ENCODE data around the gene MORN3.
"Not testable (repeated sequence)": the region's sequence is repeated elsewhere in the genome, so short reads cannot be mapped to it uniquely, and the experiment has no call there.

Gene MORN3

GRCh38 chr12:121693155-121693687 lies 23.8 kb upstream of the MORN3 start:
- H4K20me1 ChIP-seq (ENCODE audit: insufficient read depth): no peaks in the 10 kb centered on the region
- no peaks in the 10 kb centered on the region for H3K4me1 ChIP-seq (ENCODE audit: low read depth, poor library complexity, severe bottlenecking)
- no peaks in the 10 kb centered on the region for H3K27me3 ChIP-seq (ENCODE audit: insufficient read depth, low read depth)
- no peak for TF ChIP-seq CTCF (conservative IDR thresholded peaks at IDR 0.05; ENCODE audit: low read depth, low read length)
- no peak overlapping the region for H3K4me3 ChIP-seq (IDR thresholded peaks at IDR 0.05; ENCODE audit: insufficient read depth, low read depth, low read length)
- H3K36me3 ChIP-seq (ENCODE audit: insufficient read depth): no peaks in the 10 kb centered on the region
- no peak overlapping the region for H2AFZ ChIP-seq (ENCODE audit: low read depth)
- H3K79me2 ChIP-seq (ENCODE audit: insufficient read depth, low read depth): no peaks in the 10 kb centered on the region
- no peak overlapping the region for H3K9ac ChIP-seq
- no peak overlapping the region for H3K27ac ChIP-seq
- no peak overlapping the region for H3K4me2 ChIP-seq

- not testable (repeated sequence) for H3K4me3 ChIP-seq (IDR thresholded peaks at IDR 0.05; ENCODE audit: insufficient read depth, low read depth, low read length); H4K20me1 ChIP-seq (ENCODE audit: insufficient read depth); H3K9ac ChIP-seq; H3K27ac ChIP-seq; H3K27me3 ChIP-seq (ENCODE audit: insufficient read depth, low read depth); H3K4me1 ChIP-seq (ENCODE audit: low read depth, poor library complexity, severe bottlenecking); H2AFZ ChIP-seq (ENCODE audit: low read depth); H3K79me2 ChIP-seq (ENCODE audit: insufficient read depth, low read depth); H3K4me2 ChIP-seq; H3K36me3 ChIP-seq (ENCODE audit: insufficient read depth)
Measured at GRCh38 chr12:121692744-121693143, 23.3 kb upstream of the MORN3 start.

GRCh38 chr12:121689430-121689829 lies 20.0 kb upstream of the MORN3 start:
- H3K4me1 ChIP-seq (ENCODE audit: low read depth, poor library complexity, severe bottlenecking): peaks cover 9% of the 10 kb centered on the region
- H3K9ac ChIP-seq: no peak overlapping the region
- no peaks in the 10 kb centered on the region for H4K20me1 ChIP-seq (ENCODE audit: insufficient read depth)
- H3K27me3 ChIP-seq (ENCODE audit: insufficient read depth, low read depth): no peaks in the 10 kb centered on the region
- no peak overlapping the region for H3K27ac ChIP-seq
- H3K4me3 ChIP-seq (IDR thresholded peaks at IDR 0.05; ENCODE audit: insufficient read depth, low read depth, low read length): no peak overlapping the region
- no peaks in the 10 kb centered on the region for H3K79me2 ChIP-seq (ENCODE audit: insufficient read depth, low read depth)
- no peak for TF ChIP-seq CTCF (conservative IDR thresholded peaks at IDR 0.05; ENCODE audit: low read depth, low read length)
- no peak overlapping the region for H2AFZ ChIP-seq (ENCODE audit: low read depth)
- no peaks in the 10 kb centered on the region for H3K36me3 ChIP-seq (ENCODE audit: insufficient read depth)
- no peak overlapping the region for H3K4me2 ChIP-seq

GRCh38 chr12:121688966-121689365 lies 19.5 kb upstream of the MORN3 start:
- Histone ChIP-seq H3K79me2 (ENCODE audit: insufficient read depth, low read depth) (no peaks in the 10 kb centered on the region), H2AFZ (ENCODE audit: low read depth) (no peak overlapping the region), H4K20me1 (ENCODE audit: insufficient read depth) (no peaks in the 10 kb centered on the region), H3K4me3 (IDR thresholded peaks at IDR 0.05; ENCODE audit: insufficient read depth, low read depth, low read length) (no peak overlapping the region), H3K36me3 (ENCODE audit: insufficient read depth) (no peaks in the 10 kb centered on the region), H3K27me3 (ENCODE audit: insufficient read depth, low read depth) (no peaks in the 10 kb centered on the region), H3K4me2 (no peak overlapping the region), H3K4me1 (ENCODE audit: low read depth, poor library complexity, severe bottlenecking) (peaks cover 9% of the 10 kb centered on the region), H3K27ac (no peak overlapping the region), H3K9ac (no peak overlapping the region)
- TF ChIP-seq CTCF (conservative IDR thresholded peaks at IDR 0.05; ENCODE audit: low read depth, low read length): no peak

GRCh38 chr12:121679661-121680197 lies 10.3 kb upstream of the MORN3 start:
- H2AFZ ChIP-seq (ENCODE audit: low read depth); H3K9ac ChIP-seq; H3K27ac ChIP-seq; H3K4me1 ChIP-seq (ENCODE audit: low read depth, poor library complexity, severe bottlenecking); H3K4me2 ChIP-seq; H3K4me3 ChIP-seq (IDR thresholded peaks at IDR 0.05; ENCODE audit: insufficient read depth, low read depth, low read length); H4K20me1 ChIP-seq (ENCODE audit: insufficient read depth); H3K36me3 ChIP-seq (ENCODE audit: insufficient read depth); H3K27me3 ChIP-seq (ENCODE audit: insufficient read depth, low read depth); H3K79me2 ChIP-seq (ENCODE audit: insufficient read depth, low read depth): not testable (repeated sequence)
